ENCODE results near the gene DIS3L2.
"Not testable (repeated sequence)": the region's sequence is repeated elsewhere in the genome, so short reads cannot be mapped to it uniquely, and the experiment has no call there.

DIS3L2 gene

DNA sequence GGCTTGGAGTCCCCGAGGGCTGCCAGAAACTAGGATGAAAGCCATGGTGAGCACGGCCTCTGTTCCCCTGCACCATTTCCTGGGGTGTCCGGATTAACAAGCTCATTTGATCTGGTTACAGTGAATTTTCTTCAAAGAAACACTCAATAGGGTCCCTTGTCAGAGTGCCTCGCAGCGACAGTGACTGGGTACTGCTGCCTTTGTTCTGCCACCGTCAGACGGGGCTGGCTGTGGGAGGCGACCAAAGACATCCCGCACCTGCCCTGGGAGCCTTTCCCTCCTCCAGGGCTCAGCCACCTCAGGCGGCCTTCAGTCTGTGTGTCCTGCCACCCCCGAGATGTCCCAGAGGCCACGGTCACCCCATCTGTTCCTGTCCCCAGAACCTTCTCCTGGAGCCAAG is 408.5 kb downstream of the DIS3L2 start:
- not testable (repeated sequence) for DNase-seq (ENCODE audit: low read depth)

DNA sequence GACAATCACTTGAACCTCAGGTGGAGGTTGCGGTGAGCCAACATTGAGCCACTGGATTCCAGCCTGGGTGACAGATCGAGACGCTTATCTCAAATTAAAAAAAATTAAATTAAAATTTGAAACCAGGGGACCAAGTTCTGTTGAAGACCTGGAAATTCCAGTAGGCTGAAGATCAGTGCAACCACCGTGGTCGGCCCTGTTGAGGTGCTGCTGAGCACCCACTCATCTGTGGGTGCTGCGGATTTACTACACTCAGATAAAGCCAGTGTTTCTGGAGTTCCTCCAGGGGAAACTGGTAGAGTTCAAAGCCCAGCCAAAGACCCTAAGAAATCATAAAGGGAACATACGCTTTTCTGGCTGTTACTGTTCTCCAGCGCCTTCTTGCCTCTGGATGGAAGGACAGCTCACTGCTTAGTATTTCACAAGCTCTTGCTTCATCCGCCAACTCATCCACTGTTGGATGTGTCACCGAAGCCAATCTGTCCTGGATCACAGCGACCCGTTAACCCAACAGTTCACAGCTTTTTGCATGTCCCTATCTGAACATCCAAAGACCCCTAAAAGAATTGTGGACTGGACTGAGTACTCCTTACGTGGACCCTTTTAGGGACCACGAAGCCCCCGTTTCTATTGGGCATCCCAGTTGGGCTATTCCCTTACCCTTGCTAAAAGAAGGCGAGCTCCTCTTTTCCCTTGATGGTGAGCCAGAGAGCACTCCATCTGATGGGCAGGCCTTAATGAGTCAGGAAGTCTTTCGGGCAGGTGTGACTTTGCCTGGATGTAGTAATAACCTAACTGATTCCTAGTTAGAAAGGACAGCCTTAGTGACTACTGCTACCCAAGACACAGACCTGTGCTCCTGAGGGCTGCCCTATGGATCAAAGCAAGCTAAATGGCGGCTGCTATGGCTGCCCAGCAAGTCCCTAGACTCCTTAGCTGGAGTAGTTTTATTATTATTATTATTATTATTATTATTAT is 411.0 kb downstream of the DIS3L2 start:
- DNase-seq (ENCODE audit: low read depth) = no peak

DNA sequence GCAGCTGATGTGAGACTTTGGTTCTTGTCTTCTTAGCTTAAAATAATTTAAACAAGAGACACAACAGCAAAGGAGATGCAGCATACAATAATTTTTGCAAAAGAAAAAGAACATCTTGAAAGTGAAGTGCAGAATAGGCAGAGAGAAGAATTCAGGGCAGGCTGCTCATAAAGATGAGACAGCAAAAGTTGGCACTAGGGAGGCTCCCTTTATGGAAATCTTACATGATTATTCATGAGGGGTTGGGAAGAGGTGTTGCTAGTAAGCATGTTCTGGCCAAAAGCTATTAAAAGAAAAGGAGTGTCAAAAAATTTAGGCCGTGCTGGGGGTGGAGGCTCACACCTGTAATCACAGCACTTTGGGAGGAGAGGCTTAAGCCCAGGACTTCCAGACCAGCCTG is 412.8 kb downstream of the DIS3L2 start:
- DNase-seq (ENCODE audit: low read depth) = no peak

DNA sequence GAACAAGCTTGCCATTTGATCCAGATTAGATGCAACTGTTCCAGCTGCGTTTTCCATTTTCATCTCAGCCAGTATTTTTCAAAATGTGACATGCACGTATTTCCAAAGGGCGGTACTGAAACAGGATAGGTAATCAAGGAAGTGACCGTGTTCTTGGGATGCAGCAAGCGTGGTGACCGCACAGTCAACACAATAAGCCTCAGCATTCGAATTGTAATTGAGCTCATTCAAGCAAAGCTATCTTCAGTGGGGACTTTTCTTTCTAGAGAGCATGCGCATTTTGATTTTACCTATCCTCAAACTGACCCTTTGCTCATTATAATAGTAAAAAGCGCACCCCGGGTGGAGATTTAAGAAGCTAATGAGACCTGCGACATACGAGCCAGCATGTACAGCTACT is 413.7 kb downstream of the DIS3L2 start:
- DNase-seq (ENCODE audit: low read depth) = no peak

DNA sequence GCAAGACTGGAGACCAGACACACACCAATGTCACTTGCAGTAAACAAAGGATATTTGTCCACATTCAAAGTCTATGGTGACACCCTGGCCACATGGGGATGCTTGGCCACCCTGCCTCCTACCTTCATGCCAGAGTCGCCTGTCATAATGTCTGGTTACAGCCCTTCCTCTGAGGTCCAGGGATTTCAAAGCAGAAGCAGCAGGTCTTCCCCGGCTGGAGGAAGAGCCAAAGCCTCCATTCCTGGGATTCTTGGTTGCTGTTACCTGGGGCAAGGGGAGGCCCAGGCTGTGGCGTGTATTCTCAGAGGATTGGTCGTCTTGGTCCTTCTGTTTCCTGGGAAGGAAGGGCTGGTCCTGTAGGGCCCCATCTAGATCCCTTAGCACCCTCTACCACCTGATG is 414.7 kb downstream of the DIS3L2 start:
- DNase-seq (ENCODE audit: low read depth) = no peak

DNA sequence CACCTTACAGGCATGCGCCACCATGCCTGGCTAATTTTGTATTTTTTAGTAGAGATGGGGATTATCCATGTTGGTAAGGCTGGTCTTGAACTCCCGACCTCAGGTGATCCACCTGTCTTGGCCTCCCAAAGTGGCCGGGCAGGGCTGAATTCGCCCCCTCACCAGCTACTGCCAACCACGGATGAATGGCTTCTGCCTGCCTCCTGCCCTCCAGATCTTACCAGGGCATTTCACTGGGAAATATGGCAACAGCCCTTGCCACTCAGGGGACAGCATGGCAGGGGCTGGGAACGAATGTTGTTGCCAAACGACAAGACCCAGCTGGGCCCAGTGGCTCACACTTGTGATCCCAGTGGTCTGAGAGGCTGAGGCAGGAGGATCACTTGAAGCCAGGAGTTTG is 415.2 kb downstream of the DIS3L2 start:
- DNase-seq (ENCODE audit: low read depth) = no peak

DNA sequence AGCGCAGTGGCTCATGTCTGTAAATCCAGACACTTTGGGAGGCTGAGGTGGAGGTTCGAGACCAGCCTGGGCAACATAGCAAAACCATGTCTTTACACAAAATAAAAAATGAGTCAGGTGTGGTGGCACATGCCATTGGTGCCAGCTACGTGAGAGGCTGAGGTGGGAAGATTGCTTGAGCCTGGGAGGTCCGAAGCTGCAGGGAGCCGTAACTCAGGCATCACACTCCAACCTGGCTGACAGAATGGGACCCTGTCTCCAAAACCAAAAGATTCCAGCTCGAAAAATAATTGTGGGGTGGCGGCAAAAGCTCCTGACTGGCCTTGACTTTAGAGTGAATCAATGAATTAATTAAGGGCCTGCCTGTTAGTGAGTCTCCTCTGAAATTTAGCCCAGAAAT is 415.8 kb downstream of the DIS3L2 start:
- DNase-seq (ENCODE audit: low read depth) = no peak

DNA sequence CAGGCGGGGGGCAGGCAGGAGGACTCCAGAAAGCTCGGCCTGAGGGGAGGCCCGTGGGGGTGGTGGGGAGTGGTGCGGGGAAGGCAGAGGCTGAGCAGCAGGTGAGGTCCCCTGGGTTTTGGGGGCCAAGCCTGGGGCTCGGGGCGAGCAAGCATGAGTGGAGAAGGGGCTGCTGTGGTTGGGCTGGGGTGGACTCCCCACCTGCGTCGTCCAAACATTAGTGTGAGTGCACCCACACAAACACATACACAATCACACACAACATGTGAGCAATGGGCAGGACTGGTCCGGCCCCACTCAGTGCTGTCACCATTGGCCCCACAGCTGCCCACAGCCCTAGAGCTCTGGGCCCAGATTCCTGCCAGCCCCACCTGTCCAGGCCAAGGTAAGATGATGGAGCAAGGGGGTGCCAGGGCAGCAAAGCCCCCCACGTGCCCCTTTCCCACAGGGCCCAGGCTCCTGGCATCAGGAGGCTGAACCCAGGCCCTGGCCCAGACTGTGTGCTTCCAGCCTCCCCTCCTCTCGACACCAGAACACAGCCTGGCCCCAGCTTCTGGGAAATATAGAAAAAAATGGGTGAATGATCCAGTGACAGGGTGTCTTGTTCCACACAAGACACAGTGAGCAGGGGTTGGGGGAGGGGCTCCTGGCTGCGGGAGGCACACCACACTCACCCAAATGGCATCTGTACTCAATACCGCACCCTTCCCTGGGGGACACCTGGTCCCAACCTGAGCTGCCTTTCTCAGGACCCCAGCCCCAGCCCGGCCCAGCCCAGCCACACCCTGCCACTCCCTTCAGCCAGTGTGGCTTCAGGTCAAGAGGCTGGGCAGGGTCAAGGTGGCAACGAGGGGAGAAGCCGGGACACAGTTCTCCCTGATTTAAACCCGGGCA is 416.6 kb downstream of the DIS3L2 start:
- DNase-seq (ENCODE audit: low read depth) = no peak

DNA sequence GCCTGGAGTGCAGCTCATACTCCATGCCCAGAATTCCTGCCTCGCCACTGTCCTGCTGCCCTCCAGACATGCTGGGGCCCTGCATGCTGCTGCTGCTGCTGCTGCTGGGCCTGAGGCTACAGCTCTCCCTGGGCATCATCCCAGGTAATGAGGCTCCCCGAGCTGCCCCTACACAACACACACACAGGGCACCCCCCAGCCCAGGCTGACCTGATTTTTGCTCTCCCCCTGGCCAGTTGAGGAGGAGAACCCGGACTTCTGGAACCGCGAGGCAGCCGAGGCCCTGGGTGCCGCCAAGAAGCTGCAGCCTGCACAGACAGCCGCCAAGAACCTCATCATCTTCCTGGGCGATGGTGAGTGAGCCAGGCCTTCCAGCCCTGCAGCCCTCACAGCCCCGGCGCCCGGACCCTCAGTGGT is 417.2 kb downstream of the DIS3L2 start, which contains the start of gene ALPP:
ALPP (plus strand) TSS at position 17 of the 417 bp plus-strand sequence; CDS start at position 69, 52 bp downstream.
- not testable (repeated sequence) for DNase-seq (ENCODE audit: low read depth)

DNA sequence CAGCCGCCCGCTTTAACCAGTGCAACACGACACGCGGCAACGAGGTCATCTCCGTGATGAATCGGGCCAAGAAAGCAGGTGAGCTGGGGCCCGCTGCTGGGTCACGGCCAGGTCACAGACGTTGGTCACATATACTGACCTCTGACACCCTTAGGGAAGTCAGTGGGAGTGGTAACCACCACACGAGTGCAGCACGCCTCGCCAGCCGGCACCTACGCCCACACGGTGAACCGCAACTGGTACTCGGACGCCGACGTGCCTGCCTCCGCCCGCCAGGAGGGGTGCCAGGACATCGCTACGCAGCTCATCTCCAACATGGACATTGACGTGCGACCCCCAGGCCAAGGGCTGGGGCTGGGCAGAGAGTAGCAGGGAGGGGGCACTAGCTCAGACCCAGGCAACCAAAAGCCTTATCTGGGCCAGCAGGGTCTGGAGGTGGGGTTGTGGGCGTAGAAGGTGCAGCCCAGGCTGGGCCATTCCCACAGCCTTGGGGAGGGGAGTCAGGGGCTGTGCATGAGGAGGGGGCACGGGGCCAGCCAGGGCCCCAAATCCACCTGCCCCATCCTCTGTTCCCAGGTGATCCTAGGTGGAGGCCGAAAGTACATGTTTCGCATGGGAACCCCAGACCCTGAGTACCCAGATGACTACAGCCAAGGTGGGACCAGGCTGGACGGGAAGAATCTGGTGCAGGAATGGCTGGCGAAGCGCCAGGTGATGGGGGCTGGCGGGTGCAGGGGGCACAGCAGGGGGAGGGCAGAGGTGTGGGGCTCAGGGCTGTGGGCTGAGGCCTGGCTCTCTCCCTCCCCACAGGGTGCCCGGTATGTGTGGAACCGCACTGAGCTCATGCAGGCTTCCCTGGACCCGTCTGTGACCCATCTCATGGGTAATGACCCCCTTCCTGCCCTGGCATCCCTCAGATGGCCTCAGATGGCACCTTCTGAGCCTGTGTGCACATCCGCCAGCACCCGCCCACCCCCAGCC is 418.4 kb downstream of the DIS3L2 start:
- not testable (repeated sequence) for DNase-seq (ENCODE audit: low read depth)

DNA sequence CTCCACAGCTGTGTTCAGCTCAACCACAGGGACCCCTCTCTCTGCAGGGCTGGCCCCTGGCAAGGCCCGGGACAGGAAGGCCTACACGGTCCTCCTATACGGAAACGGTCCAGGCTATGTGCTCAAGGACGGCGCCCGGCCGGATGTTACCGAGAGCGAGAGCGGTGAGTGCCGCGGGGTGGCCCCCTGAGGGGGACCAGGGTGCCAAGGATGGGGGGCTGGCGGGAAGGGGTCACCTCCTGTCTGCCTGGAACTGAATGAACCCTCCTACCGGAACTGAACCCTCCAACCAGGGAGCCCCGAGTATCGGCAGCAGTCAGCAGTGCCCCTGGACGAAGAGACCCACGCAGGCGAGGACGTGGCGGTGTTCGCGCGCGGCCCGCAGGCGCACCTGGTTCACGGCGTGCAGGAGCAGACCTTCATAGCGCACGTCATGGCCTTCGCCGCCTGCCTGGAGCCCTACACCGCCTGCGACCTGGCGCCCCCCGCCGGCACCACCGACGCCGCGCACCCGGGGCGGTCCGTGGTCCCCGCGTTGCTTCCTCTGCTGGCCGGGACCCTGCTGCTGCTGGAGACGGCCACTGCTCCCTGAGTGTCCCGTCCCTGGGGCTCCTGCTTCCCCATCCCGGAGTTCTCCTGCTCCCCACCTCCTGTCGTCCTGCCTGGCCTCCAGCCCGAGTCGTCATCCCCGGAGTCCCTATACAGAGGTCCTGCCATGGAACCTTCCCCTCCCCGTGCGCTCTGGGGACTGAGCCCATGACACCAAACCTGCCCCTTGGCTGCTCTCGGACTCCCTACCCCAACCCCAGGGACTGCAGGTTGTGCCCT is 419.9 kb downstream of the DIS3L2 start:
- DNase-seq (ENCODE audit: low read depth) = not testable (repeated sequence)

DNA sequence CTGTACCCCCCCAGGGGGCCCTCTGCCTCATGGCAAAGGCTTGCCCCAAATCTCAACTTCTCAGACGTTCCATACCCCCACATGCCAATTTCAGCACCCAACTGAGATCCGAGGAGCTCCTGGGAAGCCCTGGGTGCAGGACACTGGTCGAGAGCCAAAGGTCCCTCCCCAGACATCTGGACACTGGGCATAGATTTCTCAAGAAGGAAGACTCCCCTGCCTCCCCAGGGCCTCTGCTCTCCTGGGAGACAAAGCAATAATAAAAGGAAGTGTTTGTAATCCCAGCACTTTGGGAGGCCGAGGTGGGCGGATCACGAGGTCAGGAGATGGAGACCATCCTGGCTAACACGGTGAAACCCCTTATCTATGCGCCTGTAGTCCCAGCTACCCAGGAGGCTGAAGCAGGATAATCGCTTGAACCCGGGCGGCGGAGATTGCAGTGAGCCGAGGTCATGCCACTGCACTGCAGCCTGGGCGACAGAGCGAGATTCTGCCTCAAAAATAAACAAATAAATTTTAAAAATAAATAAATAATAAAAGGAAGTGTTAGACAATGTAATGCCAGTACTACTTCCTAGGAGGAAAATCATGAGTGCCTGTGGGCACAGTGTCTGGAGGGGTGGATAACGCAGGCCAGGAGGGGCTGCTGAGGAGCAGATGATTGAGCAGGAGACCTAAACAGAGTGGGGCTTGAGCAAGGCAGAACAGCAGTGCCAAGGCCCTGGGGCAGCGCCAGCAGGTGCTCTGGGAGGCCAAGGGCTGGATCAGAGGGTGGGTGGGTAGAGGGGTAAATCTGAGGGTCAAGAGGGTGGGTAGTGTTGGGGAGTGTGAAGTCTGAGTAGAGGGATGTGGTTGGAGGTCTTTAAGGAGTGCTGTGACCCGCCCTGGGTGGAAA is 421.1 kb downstream of the DIS3L2 start:
- DNase-seq (ENCODE audit: low read depth) = no peak

DNA sequence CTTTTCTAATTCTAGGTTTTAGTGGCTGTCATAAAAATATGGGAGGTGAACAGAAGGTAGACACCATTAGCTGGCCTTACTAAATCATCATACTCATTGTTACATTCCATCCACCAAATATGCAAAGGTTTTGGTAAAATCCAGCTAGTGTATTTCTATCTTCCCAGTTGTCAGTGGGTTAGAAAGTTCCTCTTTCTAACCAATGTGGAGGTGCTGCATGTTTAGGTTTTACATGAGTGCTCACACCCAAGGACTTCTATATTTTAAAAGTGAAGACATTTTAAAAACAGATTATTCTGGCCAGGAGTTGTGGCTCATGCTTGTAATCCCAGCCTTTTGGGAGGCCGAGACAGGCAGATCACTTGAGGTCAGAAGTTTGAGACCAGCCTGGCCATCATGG is 423.0 kb downstream of the DIS3L2 start:
- DNase-seq (ENCODE audit: low read depth) = no peak

DNA sequence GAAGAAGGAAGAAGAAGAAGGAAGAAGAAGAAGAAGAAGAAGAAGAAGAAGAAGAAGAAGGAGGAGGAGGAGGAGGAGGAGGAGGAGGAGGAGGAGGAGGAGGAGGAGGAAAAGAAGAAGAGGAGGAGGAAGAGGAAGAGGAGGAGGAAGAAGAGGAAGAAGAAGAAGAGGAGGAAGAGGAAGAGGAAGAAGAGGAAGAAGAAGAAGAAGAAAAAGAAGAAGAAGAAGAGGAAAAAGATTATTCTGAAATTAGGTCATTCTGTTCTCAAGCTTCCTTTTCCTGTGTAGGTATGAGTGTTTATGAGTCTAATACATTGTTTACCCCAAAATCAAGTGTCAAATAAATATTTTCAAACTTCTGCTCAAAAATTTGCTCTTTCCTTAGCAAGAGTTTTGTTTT is 423.5 kb downstream of the DIS3L2 start:
- not testable (repeated sequence) for DNase-seq (ENCODE audit: low read depth)

DNA sequence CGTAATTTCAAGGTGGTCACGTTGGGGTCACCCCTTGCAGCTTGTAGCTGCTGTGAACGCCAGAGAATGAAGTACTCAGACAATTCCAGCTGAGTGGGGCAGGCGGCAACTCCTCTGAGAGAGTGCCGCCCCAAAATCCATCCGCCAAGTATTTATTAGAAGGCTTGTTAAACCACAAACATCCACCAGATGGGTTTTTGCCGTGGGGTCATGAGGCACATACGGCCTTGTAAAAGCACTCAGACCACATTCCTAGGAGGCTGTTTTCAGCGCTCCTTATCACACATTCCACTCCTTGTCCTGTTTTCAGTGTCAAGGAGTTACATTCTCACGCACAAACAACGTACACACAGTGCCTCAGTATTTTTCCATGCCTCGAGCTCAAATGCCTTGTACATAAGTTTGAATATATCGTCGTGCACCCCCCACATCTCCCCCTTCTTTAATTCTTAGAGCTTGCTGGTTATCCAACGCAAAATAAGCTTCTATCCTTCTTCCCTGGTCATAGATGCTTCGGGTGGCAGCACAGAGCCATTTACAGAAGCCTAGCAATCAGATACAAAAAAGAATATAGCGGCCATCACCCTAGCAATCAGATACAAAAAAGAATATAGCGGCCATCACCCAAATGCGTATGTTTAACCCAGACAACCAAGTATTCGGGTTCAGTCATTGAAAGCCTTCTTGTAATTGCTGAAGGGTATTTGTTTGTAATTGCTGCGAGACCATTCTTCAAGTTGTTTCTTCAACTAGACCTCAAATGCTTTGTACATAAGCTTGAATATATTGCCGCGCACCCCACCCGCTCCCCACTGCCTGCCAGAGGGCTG is 424.4 kb downstream of the DIS3L2 start:
- DNase-seq (ENCODE audit: low read depth) = no peak

DNA sequence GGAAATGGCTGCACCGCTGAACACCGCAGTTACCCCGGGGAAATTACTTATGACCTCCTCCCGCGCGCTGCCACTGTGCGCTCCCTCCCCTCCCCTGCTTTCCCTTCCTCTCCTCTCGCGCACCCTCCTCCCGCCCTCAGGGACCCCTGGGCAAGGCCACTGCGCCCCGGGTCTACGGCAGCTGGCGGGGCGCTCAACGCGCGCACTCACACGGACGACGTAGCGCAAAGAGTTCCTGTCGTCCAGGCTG is 424.9 kb downstream of the DIS3L2 start:
- DNase-seq (ENCODE audit: low read depth) = no peak
